Measurements from ENCODE around the gene ERP27.

ERP27 gene

DNA sequence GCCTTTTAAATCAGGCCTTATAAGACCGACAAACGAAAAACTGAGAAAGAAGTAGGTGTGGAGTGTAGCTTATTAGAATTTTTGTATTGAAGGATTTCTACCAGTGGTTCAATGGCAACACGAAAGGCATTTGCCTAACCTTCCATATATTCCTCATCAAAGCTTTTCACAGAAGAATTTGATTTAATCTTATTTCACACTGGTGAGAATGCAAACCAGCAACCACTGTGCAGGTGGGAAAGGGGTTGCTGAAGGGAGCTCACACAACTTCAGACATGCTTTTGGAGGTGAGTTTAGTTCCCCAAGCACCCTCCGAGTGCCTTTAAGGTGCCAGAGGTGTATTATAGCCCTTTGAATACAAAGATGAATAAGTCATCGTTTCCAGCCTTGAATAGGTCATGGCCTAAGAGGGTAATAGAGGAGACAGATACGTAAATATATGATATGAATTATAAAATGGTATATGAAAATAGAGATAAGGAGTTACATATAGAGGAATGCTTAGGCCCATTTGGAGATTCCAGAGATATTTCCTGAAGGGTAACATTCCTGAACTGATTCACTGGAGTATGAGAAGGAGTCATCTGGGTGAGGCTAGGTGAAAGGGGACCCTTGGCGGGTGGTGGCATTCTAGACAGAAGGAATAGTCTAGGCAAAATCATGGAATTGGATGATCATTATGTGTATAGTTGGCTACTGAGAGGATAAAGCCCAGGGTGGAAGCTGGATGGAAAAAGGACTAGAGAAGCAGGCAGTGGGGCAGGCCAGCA, 6.4 kb downstream of the ERP27 start:
- DNase-seq = no peak

DNA sequence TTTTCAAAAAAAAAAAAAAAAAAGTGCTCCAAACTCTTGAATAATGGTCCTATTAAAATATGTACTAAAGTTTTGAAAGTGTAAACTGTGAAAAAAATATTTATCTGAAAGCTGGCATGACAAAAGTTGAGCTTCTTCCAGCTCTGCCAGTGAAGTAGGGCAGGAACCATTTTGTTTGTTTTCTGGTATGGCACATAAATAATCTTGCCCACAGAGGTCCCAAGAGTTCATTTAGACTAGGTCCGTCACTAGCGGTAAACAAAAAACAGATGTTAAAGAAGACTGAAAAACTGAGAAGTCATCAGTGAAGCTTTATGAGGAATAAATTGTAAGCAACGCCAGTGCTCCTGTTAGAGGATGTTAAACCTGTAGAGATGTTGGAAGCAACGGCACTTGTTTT, 7.0 kb downstream of the ERP27 start:
- DNase-seq = no peak

DNA sequence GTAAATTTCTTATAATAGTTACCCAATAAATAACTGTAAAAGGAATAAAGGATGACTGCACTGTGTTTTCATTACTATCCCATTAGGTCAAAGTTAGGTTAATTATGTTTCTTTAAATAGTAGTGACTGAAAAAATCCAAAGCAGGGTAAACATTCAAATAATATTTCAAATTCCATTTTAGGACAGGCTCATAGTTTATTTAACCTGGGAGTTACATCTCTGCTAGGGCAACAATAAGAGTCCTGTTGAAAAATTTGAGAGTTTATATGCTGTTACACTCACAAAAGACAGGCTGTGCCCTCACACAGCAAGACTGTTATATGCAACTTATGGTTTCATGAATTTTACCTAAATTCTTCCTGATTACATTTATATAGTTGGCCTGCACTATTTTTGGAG, 8.0 kb downstream of the ERP27 start:
- no peak for DNase-seq

DNA sequence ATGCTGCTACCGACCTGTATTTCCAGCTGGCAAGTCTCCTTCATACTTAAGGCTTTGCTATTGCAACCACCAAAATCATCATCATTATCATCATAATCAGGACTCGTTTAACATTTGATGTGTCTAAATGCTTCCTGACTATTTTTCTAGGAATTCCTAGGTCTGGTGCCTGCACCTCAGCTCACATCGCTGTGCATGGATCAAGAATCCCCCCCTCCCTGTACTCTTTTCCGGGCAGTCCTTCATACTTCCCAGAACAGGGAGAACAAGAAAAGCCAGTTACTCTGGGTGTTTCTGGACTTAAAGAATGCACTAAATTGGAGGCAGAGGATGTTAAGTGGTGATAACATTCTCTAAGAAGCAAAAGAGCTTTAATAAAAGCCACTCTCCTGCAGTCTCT, 9.4 kb downstream of the ERP27 start:
- DNase-seq = no peak

DNA sequence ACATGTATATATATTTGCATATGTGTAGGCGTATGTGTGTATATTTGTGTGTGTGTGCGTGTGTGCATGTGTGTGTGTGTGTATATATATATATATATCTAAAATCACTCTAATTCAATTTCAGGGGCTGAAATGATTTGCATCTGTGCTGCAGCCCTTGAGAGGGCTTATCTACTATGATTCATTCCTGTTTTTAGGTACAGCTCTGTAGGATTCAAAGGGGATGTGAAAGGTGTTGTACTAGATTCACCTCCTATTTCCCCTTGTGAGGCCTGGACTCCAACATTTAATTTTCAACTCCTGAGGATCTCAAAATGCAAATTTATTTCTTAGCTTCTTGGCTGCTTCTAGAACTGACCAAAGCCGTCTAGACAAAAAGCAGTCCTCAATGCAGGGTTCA, 11.1 kb downstream of the ERP27 start:
- DNase-seq = no peak

GRCh38 chr12:14924541-14924940, 13.8 kb downstream of the ERP27 start:
- no peak for DNase-seq

- no peak for DNase-seq
These were observed 14.4 kb downstream of the ERP27 start for GRCh38 chr12:14923944-14924343.

GRCh38 chr12:14921218-14921617, 17.1 kb downstream of the ERP27 start:
- DNase-seq = no peak

DNA sequence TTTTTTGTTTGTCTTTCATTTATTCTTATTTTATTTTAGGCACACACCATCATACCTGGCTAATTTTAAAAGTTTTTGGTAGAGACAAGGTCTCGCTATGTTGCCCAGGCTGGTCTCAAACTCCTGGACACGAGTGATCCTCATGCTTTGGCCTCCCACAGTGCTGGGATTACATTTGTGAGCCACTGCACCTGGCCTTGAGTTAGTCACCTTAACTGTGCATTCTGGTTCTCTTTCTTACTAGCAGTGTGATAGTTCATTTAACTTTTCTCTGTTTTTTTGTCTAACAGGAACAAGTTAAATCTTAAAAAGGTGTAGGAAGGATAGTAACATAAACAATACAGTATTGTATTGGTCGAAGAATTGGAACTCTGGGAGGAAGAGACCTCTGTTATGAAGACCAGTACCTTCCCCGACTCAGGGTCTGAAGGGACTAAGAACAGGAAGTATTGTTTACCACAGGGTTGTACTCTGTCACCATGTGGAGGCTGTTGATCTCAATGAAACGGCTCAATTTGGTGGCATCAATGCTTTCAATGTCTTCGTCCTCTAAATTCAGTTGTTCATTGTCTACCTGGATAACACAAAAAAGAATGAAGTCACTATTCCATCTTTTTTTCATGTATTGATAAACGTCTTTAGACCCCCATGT, 17.7 kb downstream of the ERP27 start:
- no peak for DNase-seq

DNA sequence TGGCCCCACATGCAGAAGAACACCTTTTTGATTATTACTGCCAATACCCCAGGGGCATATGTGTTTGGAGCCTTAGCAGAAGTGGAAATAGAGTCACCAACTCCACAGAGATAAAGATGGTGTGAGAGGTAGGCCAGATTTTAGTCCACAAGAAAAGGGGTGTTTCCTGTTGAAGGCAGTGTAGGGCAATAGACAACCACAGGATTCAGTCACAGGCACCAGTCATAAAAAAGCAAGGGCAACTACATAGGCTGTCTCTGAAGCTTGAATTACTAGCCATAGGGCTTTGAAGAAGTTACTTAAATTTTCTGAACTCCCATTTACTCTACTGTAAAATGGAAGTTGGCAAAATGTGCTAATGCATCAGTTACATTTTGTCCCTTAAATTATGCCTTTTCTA, 18.9 kb downstream of the ERP27 start:
- no peak for DNase-seq

DNA sequence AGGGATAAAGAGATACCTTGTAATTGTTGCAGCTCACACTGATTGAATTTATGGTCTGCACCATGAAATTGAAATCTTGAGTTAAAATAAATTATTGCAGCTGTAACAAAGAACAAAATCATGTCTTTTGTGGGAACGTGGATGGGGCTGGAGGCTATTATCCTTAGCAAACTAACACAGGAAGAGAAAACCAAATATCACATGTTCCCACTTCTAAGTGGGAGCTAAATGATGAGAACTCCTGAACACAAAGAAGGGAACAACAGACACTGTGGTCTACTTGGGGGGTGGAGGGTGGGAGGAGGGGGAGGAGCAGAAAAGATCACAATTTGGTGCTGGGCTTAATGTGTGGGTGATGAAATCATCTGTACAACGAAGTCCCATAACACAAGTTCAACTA, 22.6 kb downstream of the ERP27 start:
- no peak for DNase-seq

DNA sequence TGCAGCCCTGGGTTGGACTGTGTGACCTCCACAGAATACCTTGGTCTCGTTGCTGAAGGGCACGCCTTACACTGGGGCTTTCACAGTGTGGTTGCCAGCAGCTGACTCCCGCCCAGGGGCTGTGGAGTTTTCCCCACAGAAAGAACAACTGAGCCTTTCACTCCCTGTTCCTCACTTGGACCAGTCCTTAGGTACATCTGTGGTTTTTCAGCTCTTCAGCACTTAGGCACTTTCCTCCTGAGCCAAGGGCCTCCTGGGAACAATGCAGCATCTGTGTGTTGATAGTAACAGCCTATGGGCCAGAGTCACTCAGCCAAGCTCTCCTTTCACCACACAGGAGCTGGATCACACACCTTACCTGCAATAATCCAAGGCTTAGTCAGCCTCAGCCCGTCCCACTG, 25.0 kb downstream of the ERP27 start:
- DNase-seq = no peak

GRCh38 chr12:14911131-14911530, 27.2 kb downstream of the ERP27 start:
- no peak for DNase-seq

GRCh38 chr12:14910090-14910915, 28.0 kb downstream of the ERP27 start:
- DNase-seq = no peak

DNA sequence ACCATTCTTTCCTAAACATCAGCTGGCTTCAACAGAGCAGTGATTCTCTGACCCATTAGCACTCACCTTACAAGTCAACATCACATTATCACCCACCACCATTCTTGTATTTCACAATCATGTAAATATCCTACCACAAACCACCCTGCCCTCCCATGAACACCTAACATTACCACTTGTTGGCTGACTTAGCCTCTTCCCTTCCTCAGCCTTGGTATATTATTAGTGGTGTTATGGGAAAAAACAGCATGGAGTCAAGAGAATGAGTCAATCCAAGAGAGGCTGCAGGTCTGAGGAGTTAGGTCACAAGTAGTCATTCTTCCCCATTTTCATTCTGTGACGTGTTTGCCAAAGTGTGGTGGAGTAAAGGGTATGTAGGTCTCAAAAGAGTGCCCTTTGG, 30.4 kb downstream of the ERP27 start:
- no peak for DNase-seq

DNA sequence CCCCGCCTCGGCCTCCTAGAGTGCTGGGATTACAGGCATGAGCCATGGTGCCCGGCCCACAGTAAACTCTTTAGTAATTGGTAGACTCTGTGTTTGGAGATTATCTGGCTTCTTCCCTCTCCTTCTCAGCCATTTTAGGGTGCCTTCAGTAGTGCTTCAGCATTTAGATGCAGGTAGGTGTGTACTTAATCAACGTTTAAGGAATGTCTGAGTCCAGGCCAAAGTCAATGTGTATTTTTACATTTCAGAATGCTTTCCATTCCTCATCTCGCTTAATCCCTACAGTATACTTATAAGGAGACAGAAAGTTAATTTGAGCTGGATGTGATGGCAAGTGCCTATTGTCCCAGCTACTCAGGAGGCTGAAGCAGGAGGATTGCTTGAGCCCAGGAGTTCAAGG, 32.2 kb downstream of the ERP27 start:
- no peak for DNase-seq

- no peak for DNase-seq
These were observed 32.9 kb downstream of the ERP27 start for GRCh38 chr12:14905269-14906004.

- DNase-seq = no peak
These were observed 33.5 kb downstream of the ERP27 start for GRCh38 chr12:14904854-14905253.

DNA sequence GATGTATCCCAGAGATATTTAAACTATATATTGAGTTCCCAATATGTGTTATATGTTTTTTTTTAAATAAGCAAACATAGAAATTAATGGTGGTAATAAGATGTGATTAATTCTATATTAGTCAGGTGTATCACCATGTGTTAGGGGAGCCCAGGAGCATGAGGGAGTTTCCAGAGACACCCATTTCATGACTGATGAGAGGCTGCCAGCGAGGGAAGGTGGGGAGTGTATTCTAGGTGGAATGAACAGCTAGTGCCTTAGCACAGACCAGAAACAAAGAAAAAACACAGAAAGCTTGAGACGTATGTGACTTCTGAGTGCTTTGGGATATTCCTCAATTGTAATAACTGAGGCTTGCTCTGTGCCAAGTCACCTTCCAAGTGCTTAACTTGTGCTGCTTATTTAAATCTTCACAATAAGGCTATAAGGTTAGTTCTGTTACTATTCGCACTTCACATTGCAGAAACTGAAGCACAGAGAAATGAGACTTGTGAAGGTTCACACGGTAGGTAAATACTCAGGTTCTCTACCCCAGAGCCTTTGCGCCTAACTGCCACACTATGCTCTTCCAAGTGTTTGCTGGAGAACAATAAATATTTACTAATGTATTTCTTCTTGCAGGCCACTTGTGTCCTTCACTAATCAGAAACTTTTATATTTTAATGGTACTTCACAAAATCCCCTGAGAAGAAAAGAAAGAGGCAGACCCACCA, 34.8 kb downstream of the ERP27 start:
- no peak for DNase-seq

DNA sequence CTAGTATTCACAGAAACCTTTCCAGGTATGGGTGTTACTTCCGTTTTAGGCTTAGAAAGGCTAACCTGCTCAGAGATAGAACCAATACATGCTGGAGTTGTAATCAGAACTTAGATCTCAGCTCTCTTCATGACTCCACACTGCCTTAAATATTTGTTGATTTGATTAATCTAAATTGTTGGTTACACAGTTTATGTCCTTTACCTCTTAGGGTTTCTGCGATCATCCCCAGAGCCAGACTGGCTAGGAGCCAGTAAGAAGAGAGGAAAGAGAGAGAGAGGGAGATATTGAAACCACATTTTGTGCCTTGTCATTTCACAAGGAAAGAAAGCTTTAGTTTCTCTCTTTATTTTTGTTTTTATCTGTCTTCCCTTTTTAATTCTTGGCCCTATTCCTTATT, 35.9 kb downstream of the ERP27 start:
- DNase-seq = no peak

DNA sequence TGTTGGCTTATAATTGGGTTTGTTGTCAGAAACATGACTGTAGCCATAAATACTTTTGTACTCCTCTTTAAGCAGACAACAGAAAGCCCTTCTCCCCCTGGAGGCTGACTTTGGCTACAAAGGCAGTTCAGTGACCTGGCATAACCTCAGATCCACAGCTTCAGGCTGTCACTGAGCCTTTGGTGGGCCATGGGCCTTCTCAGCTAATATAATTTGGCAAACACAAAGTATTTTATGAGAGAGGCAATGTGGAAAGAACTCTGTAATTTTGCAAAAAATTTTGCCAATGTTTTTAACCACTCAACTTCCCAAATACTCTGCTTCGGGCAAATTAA, 37.1 kb downstream of the ERP27 start:
- no peak for DNase-seq

GRCh38 chr12:14900521-14901227, 37.7 kb downstream of the ERP27 start:
- no peak for DNase-seq

Data from SHP77 treated with DMSO at 0.1 percent for 48 hours (cell line).